AG09309 (cell line): ENCODE data around the gene GRID1.

Experiments used
- DNase-seq: peaks from one replicate; pipeline ENCODE4 v3.0.0-alpha.2; 2010; ENCODE audit warnings: low read depth
- H3K4me3 ChIP-seq: 2 replicates; pipeline ENCODE4 v1.5.1; 2011; ENCODE audit warnings: mild to moderate bottlenecking, low read depth, low read length, moderate library complexity; ENCODE audit not compliant: control insufficient read depth
- CTCF ChIP-seq: IDR thresholded peaks from 2 replicates; pipeline ENCODE4 v1.5.1; 2011; ENCODE audit warnings: mild to moderate bottlenecking, low read depth, low read length, inconsistent platforms; ENCODE audit not compliant: insufficient read depth, control insufficient read depth; ENCODE audit errors: missing control alignments

The GRID1 gene

GRCh38 chr10:86334488-86335085 lies 32.0 kb downstream of the GRID1 start:
- H3K4me3 ChIP-seq = no peak overlapping the region
- no peak for TF ChIP-seq CTCF
- DNase-seq = no peak

- no peak for TF ChIP-seq CTCF
- no peak for DNase-seq
- H3K4me3 ChIP-seq = no peak overlapping the region
Measured at GRCh38 chr10:86333826-86334487, 32.6 kb downstream of the GRID1 start.

DNA sequence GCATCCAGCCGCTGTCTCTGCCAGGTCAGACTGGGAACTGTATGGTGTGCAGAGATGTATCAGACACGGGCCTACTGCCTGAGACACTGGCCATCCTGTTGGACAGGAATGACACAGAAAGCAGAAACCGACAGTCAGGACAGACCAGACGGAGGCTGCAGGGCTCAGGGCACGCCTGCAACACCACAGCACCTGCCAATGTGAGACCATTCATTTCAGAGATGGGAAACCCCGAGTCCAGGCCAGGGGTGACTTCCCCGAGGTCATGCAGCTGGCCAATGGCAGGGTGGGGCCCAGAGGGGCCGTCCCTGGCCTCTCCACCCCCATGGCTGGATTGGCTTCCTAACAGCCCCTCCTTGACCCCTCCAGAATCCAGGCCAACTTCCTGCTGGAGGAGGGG lies 34.7 kb downstream of the GRID1 start:
- H3K4me3 ChIP-seq = no peak overlapping the region
- TF ChIP-seq CTCF = no peak
- DNase-seq = no peak

- DNase-seq = no peak
- TF ChIP-seq CTCF = no peak
- H3K4me3 ChIP-seq = no peak overlapping the region
Measured at GRCh38 chr10:86330778-86331763, 35.5 kb downstream of the GRID1 start.

DNA sequence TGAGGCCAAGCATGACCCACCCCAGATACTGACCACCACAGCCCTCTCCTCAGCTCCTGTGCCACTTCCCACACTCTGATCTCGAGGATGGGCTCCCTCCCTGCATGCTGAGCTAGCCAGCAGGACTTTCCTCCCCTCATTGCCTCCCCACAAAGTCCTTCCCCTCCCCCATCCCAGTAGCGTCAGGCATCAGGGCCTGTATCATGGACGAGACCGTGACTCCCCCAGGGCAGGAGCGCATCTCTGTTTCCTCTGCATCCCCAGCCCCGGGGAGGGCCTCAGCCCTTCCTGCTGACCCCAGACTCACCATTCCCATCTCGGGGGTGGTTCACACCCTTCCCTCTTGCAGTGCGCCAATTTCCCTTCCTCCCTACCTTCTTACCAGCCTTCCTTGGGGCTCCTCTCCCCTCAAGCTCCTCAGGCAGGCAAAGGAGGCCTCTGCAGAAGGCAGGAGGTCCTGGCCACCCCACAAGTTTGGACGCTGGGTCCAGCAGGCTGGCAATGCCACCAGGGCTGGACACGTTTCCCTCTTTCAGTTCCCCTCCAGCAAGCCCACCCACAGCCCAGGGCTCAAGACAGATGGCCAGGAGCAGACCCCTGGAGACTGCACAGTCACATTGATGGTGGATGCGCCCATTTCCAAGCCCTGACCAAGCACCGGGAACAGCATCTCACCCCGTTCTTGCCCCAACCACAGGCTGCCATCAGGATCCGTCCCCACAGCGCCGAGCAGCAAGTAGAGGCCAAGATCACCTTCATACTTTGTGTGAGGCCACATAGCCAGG lies 36.5 kb downstream of the GRID1 start:
- TF ChIP-seq CTCF = no peak
- no peak overlapping the region for H3K4me3 ChIP-seq
- DNase-seq = no peak

DNA sequence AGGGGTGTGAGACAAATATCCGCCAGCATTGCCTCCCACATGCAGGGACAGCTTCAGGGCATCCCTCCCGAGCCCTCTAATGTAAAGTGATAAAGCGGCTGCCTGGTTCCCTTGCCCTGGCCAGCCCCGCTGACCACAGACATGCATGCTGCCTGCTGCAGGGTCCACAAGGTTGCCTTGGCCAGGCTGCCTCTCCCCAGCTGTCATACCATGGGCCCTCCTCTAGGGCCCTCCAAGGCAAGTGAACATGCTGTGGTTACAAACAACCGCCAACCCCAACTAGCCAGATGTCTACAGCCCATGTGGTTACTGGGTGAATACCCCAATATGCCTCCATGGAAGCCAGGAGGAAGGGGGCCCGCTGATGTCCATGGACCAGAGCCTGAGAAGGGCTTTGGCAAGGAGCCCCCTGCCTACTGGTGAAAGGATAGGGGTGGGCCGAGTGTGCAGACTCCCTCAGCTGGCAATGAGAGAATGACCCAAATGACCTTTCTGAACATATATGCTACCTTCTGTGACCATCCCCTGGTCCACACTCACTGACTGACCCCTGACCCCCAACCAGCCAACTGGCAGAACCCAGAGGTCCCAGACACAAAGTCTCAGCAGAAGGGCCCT lies 37.4 kb downstream of the GRID1 start:
- H3K4me3 ChIP-seq = no peak overlapping the region
- no peak for TF ChIP-seq CTCF
- no peak for DNase-seq
